ENCODE measurements around the gene ERCC6L2.

GRCh38 chr9:95876595-95876994 is 1.1 kb downstream of the ERCC6L2 start:
- no peak for TF ChIP-seq REST (IDR thresholded peaks at IDR 0.05; ENCODE audit: unreplicated experiment)
- no peak for TF ChIP-seq CTCF (conservative IDR thresholded peaks at IDR 0.05; ENCODE audit: low read depth in 2 of 2)
- no peak for TF ChIP-seq POLR2AphosphoS5 (IDR thresholded peaks at IDR 0.05; ENCODE audit: low read depth)
- no peak for TF ChIP-seq EZH2 (IDR thresholded peaks at IDR 0.05; ENCODE audit: low read depth, unreplicated experiment)
- no peak for TF ChIP-seq JUNB (IDR thresholded peaks at IDR 0.05; ENCODE audit: unreplicated experiment)
- TF ChIP-seq EZH2phosphoT487 (IDR thresholded peaks at IDR 0.05; ENCODE audit: unreplicated experiment) = no peak
- no peak for TF ChIP-seq CREB1 (CRISPR knock-in tag; IDR thresholded peaks at IDR 0.05; ENCODE audit: low read depth)
- TF ChIP-seq ZNF462 (CRISPR knock-in tag; IDR thresholded peaks at IDR 0.05) = no peak
- TF ChIP-seq STAT1 (IDR thresholded peaks at IDR 0.05; ENCODE audit: unreplicated experiment) = no peak
- TF ChIP-seq NANOG (IDR thresholded peaks at IDR 0.05; ENCODE audit: borderline replicate concordance) = no peak
- TF ChIP-seq ZNF114 (CRISPR knock-in tag; IDR thresholded peaks at IDR 0.05) = no peak
